Stomach (tissue), 9 donors: Measurements from ENCODE around the gene PDAP1. TPM values are rescaled to one million over a fixed set of nuclear protein-coding genes. Genes with fewer than 3 reads are reported as not detected.

ENCODE experiments used
- DNase-seq, 2 donors: peaks; one replicate each; pipeline versions ENCODE4 v3.0.0 to v3.0.0-alpha.2; 2013 to 2019
- H3K27ac ChIP-seq, 5 donors: fragments of 200-600 bp in 4 of 5; sonication (generic) in 4 of 5; one replicate each; pipeline ENCODE4 v1.5.1; 2013 to 2019; ENCODE audit warnings: mild to moderate bottlenecking in 1 of 5, moderate library complexity in 1 of 5
- H3K27me3 ChIP-seq, 3 donors: fragments of 200-600 bp; sonication (generic); one replicate each; pipeline ENCODE4 v1.5.1; 2017 to 2019; ENCODE audit warnings: mixed run types in 1 of 3
- H3K36me3 ChIP-seq, 4 donors: fragments of 200-600 bp; sonication (generic); 1 replicate in 3 of 4; 2 replicates in 1 of 4; pipeline ENCODE4 v1.5.1; 2016 to 2019
- H3K4me1 ChIP-seq, 4 donors: fragments of 200-600 bp; sonication (generic); one replicate each; pipeline ENCODE4 v1.5.1; 2016 to 2019
- H3K4me3 ChIP-seq, 4 donors: fragments of 200-600 bp; sonication (generic) in 3 of 4; one replicate each; pipeline ENCODE4 v1.5.1; 2016 to 2019; ENCODE audit warnings: mild to moderate bottlenecking in 1 of 4
- H3K9me3 ChIP-seq, 4 donors: fragments of 200-600 bp; sonication (generic); one replicate each; pipeline ENCODE4 v1.5.1; 2016 to 2019
- EP300 ChIP-seq: sonication (generic); formaldehyde crosslinking; IDR thresholded peaks from one replicate; pipeline ENCODE4 v1.6.1; 2017; ENCODE audit warnings: antibody characterized with exemption
- POLR2A ChIP-seq, 4 donors: fragments of 450-650 bp; IDR thresholded peaks; one replicate each; pipeline ENCODE4 v1.6.1; 2016; ENCODE audit warnings: antibody characterized with exemption in 4 of 4, control low read depth in 2 of 4, mild to moderate bottlenecking in 1 of 4, moderate library complexity in 1 of 4
- POLR2AphosphoS5 ChIP-seq, 3 donors: sonication (generic); formaldehyde crosslinking; IDR thresholded peaks; one replicate each; pipeline ENCODE4 v1.6.1; 2016; ENCODE audit warnings: antibody characterized with exemption in 3 of 3
- WGBS, 5 donors: extraction: QIAGEN DNeasy Blood & Tissue Kit in 3 of 5; methylation state at CpG; one replicate each; pipeline versions ENCODE4 v1.1.5 to v1.1.7; 2013 to 2018; 5-methylcytosine and 5-hydroxymethylcytosine counted together
- intact Hi-C: fragments of 100-400 bp; cut with DNase I; formaldehyde crosslinking; loops from one replicate; pipeline ENCODE4 v1.15.1; 2023; ENCODE audit warnings: low total_unique reads
- polyA plus RNA-seq, 3 donors: library from polyadenylated mRNA; stranded (reverse); fragments of 200-250 nt; gene quantifications; one replicate each; pipeline ENCODE4 v1.2.3, GENCODE V29; 2013
- total RNA-seq, 5 donors: library from RNA; depleted of rRNA; stranded (reverse); fragments of >200 nt; gene quantifications; one replicate each; pipeline versions ENCODE4 v1.1.0 to v1.2.3, GENCODE V29; 2014 to 2016
- TF ChIP-seq, protein P1 (sequence below), 7 experiments: fragments of 450-650 bp in 4 of 7; fragments of 200-600 bp in 3 of 7; sonication (generic) in 3 of 7; IDR thresholded peaks; one replicate each; pipeline ENCODE4 v1.5.1; 2016 to 2019; ENCODE audit warnings: antibody characterized with exemption in 7 of 7, control low read depth in 2 of 7, mild to moderate bottlenecking in 1 of 7
- donor health status: healthy with polysubstance abuse.
- donor health status: Bipolar disorder and iron deficiency.
- donor health status: healthy.

Gene PDAP1
- total and polyA plus RNA-seq, 8 donors: 22.8 to 153 (median 79.7) TPM

DNA sequence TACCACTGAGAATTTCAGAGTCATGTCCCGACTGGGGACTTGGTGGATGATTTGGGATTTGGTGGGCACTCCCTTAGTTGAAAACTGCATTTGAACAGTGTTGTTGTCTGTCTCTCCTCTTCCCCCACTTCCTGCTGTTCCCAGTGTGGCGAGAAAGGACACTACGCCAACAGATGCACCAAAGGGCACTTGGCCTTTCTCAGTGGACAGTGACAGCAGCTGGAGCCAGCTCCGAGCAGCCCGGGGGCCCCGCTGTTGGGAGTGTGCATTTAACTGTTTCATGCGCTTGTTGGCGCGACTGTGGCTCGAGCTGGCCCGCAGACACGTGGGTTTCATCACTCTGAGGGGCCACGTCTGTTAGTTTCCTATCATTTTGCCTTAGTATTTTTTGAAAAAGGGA is 47.9 kb upstream of the PDAP1 start:
- peaks cover 64 to 97% (median 94%) of the 10 kb centered on the region in 4 donors for H3K36me3 ChIP-seq
- 67 to 77% (median 72%) methylated on average over 13 of the region's 13 CpGs for WGBS, 5 donors

DNA sequence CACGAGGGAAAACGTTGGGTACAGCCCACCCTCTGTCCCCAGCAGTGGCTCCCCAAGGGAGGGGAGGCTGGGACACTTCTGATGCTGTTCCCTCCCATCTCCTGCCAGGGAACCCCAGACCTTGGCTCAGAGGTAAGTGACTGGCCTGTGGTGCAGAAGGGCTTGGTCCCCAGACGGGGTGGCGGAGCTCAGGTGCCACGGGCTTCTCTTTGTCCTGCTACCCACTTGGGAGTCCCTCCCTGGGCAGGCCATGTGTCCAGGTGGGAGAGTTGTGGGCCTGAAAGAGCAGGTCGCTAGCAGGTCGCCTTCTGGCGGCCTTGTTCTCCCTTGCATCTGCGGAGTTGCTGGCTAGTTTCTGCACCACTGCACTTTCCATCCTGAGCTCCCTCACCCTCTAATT is 47.5 kb upstream of the PDAP1 start:
- no peaks in the 10 kb centered on the region for H3K27me3 ChIP-seq
- intact Hi-C loops: no loop called here
- WGBS, 5 donors: 73 to 84% (median 78%) methylated on average over 5 to 9 of the region's 9 CpGs
- no peak for DNase-seq
- H3K4me1 ChIP-seq: peaks cover 0 to 18% (median 9%) of the 10 kb centered on the region in 4 donors
- H3K9me3 ChIP-seq: no peaks in the 10 kb centered on the region
- no peak overlapping the region for H3K27ac ChIP-seq
- TF ChIP-seq, protein P1, sequence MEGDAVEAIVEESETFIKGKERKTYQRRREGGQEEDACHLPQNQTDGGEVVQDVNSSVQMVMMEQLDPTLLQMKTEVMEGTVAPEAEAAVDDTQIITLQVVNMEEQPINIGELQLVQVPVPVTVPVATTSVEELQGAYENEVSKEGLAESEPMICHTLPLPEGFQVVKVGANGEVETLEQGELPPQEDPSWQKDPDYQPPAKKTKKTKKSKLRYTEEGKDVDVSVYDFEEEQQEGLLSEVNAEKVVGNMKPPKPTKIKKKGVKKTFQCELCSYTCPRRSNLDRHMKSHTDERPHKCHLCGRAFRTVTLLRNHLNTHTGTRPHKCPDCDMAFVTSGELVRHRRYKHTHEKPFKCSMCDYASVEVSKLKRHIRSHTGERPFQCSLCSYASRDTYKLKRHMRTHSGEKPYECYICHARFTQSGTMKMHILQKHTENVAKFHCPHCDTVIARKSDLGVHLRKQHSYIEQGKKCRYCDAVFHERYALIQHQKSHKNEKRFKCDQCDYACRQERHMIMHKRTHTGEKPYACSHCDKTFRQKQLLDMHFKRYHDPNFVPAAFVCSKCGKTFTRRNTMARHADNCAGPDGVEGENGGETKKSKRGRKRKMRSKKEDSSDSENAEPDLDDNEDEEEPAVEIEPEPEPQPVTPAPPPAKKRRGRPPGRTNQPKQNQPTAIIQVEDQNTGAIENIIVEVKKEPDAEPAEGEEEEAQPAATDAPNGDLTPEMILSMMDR (IDR thresholded peaks at IDR 0.05): no peak
- no peak for TF ChIP-seq POLR2AphosphoS5 (IDR thresholded peaks at IDR 0.05)
- TF ChIP-seq EP300: no peak
- no peak for TF ChIP-seq POLR2A (IDR thresholded peaks at IDR 0.05)
- H3K36me3 ChIP-seq: peaks cover 68 to 100% (median 97%) of the 10 kb centered on the region in 4 donors
- no peak overlapping the region for H3K4me3 ChIP-seq

More for the DNA sequence above, 47.9 kb upstream of the PDAP1 start:
- intact Hi-C loops: no loop called here
- Histone ChIP-seq H3K27ac (no peak overlapping the region), H3K9me3 (no peaks in the 10 kb centered on the region), H3K27me3 (no peaks in the 10 kb centered on the region), H3K4me1 (peaks cover 0 to 22% (median 13%) of the 10 kb centered on the region in 4 donors), H3K4me3 (no peak overlapping the region)
- TF ChIP-seq POLR2AphosphoS5 (IDR thresholded peaks at IDR 0.05) (no peak), POLR2A (IDR thresholded peaks at IDR 0.05) (no peak), EP300 (no peak)
- TF ChIP-seq, protein P1 (IDR thresholded peaks at IDR 0.05): no peak
- DNase-seq: no peak

DNA sequence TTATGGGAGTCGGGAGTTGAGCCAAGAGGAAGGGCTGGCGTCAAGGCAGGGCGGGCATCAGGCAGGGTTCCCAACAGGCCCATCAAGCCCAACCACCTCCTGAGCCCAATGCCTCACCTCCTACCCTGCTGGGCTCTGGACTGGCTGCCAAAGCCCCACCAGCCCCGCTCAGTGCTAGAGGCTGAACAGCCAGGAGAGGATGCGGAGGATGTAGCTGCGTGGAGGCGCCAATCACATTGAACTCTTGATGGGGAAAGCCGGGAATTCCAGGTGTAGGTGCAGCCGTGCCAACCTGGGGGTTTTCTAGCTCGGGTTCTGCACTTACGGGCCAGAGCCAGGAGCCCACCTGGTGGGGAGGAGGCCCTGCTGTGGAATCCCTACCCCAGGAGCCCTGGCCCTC is 44.7 kb upstream of the PDAP1 start:
- Histone ChIP-seq H3K36me3 (peaks cover 73 to 100% (median 100%) of the 10 kb centered on the region in 4 donors), H3K9me3 (no peaks in the 10 kb centered on the region), H3K4me3 (no peak overlapping the region), H3K4me1 (no peaks in the 10 kb centered on the region), H3K27me3 (no peaks in the 10 kb centered on the region), H3K27ac (no peak overlapping the region)
- no peak for DNase-seq
- TF ChIP-seq EP300: no peak
- TF ChIP-seq, protein P1 (IDR thresholded peaks at IDR 0.05): no peak
- TF ChIP-seq POLR2A (IDR thresholded peaks at IDR 0.05): no peak
- TF ChIP-seq POLR2AphosphoS5 (IDR thresholded peaks at IDR 0.05): no peak
- 73 to 87% (median 76%) methylated on average over 10 to 11 of the region's 11 CpGs for WGBS, 5 donors
- intact Hi-C loops: no loop called here

DNA sequence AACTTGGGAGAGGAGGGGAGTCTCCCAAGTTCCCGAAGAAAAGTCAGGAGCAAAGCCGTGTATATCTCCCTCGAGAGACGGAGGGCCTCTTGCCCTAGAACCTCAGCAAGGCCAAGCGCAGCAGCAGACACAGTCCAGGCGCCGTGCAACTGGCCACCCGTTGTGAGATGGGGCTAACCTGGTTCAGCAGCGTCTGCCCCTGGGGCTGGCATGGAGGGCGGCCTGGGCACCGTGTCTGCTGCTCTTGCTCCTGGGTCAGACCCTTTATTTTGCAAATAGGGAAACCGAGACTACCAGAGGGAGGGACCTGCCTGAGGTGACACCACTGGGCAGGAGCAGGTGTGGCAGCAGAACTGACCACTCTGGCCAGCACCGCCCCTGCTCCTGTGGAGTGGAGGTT is 44.1 kb upstream of the PDAP1 start:
- intact Hi-C loops: no loop called here
- Histone ChIP-seq H3K27me3 (no peaks in the 10 kb centered on the region), H3K9me3 (no peaks in the 10 kb centered on the region), H3K4me3 (no peak overlapping the region), H3K27ac (no peak overlapping the region), H3K4me1 (no peaks in the 10 kb centered on the region), H3K36me3 (peaks cover 73 to 100% (median 100%) of the 10 kb centered on the region in 4 donors)
- TF ChIP-seq EP300: no peak
- TF ChIP-seq POLR2A (IDR thresholded peaks at IDR 0.05): no peak
- no peak for TF ChIP-seq POLR2AphosphoS5 (IDR thresholded peaks at IDR 0.05)
- TF ChIP-seq, protein P1 (IDR thresholded peaks at IDR 0.05): no peak
- 83 to 92% (median 90%) methylated on average over 9 to 13 of the region's 13 CpGs for WGBS, 5 donors
- DNase-seq: no peak
